Inflammatory macrophage treated with lipopolysaccharide for 1 hour (primary cell): ENCODE data around the gene MAN1C1.
"Not testable (repeated sequence)": the region's sequence is repeated elsewhere in the genome, so short reads cannot be mapped to it uniquely, and the experiment has no call there.

Source experiments
- DNase-seq, 2 donors: peaks; one replicate each; pipeline ENCODE4 v3.0.0-alpha.2; 2020 to 2022

Gene MAN1C1

GRCh38 chr1:25583519-25584370 lies 32.8 kb upstream of the MAN1C1 start:
- DNase-seq, result no peak

GRCh38 chr1:25586181-25586588 lies 30.4 kb upstream of the MAN1C1 start:
- DNase-seq, result no peak

- DNase-seq, result no peak
Measured at GRCh38 chr1:25587290-25587689, 29.3 kb upstream of the MAN1C1 start.

GRCh38 chr1:25588224-25588623 lies 28.4 kb upstream of the MAN1C1 start:
- not testable (repeated sequence) for DNase-seq

- DNase-seq, result not testable (repeated sequence)
Measured at GRCh38 chr1:25588786-25589185, 27.8 kb upstream of the MAN1C1 start.

- DNase-seq, result no peak
Measured at GRCh38 chr1:25590096-25590824, 26.3 kb upstream of the MAN1C1 start.

- no peak for DNase-seq
Measured at GRCh38 chr1:25593861-25594260, 22.7 kb upstream of the MAN1C1 start.

- DNase-seq, result no peak
Measured at GRCh38 chr1:25594971-25595370, 21.6 kb upstream of the MAN1C1 start.

- DNase-seq, result not testable (repeated sequence)
Measured at GRCh38 chr1:25596641-25597040, 19.9 kb upstream of the MAN1C1 start.

- no peak for DNase-seq
Measured at GRCh38 chr1:25598879-25599278, 17.7 kb upstream of the MAN1C1 start.

GRCh38 chr1:25599969-25600610 lies 16.5 kb upstream of the MAN1C1 start:
- DNase-seq, result no peak

GRCh38 chr1:25600971-25601699 lies 15.5 kb upstream of the MAN1C1 start:
- not testable (repeated sequence) for DNase-seq

GRCh38 chr1:25603779-25604538 lies 12.6 kb upstream of the MAN1C1 start:
- DNase-seq, result not testable (repeated sequence)

GRCh38 chr1:25607123-25607522 lies 9.5 kb upstream of the MAN1C1 start:
- no peak for DNase-seq

GRCh38 chr1:25608488-25609178 lies 8.0 kb upstream of the MAN1C1 start:
- peak; percentile 69 to 90 for DNase-seq

- no peak for DNase-seq
Measured at GRCh38 chr1:25609921-25610320, 6.7 kb upstream of the MAN1C1 start.

GRCh38 chr1:25610822-25611630 lies 5.6 kb upstream of the MAN1C1 start:
- DNase-seq, result no peak

- no peak for DNase-seq
Measured at GRCh38 chr1:25611843-25612242, 4.7 kb upstream of the MAN1C1 start.

- DNase-seq, result no peak
Measured at GRCh38 chr1:25612421-25612820, 4.2 kb upstream of the MAN1C1 start.

- no peak for DNase-seq
Measured at GRCh38 chr1:25613091-25613490, 3.5 kb upstream of the MAN1C1 start.
